ENCODE measurements around the gene ADGRG2. TPM values are rescaled to one million over a fixed set of nuclear protein-coding genes. Genes with fewer than 3 reads are reported as not detected.

ADGRG2 gene
- total and polyA plus RNA-seq, 12 donors: 0.24 to 1.7 (median 0.46) TPM

DNA sequence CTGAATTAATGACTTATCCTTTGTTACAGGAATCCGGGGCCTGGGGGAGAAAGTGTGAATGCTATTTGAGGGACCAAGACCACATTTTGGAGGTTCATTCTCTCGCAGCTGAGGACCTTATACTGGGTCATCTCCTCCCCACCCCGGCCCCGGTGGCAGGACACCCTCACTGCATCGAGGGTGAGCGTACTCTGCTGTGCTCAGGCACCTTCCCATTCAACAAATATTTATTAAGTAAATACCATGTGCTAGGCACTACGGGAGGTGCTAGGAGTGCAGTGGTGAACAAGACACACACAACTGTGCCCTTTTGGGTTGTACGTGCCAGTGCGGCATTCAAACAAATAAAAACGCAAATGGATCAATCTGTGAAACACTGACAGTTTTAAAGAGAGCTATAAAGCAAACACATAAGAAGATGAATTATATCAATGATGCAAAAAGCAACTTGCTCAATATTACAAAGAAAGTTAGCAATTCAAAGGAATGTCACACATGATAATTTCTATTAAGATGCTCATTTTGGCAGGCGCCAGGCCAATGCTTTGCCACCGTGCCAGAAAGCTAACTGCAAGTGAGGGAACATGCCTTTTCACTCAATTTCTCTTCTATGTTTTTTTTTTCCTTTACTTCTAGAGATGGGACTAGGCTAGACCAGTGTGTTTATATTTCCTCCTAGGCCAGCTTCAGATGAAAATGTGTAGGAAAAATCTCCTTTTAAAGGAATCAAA is 24.6 kb downstream of the ADGRG2 start:
- Histone ChIP-seq H3K27ac (no peak overlapping the region), H3K9me3 (replicated peaks in 1 of 3) (no peaks in the 10 kb centered on the region), H3K4me3 (no peak overlapping the region), H3K27me3 (no peaks in the 10 kb centered on the region), H3K36me3 (replicated peaks in 1 of 2) (no peaks in the 10 kb centered on the region), H3K4me1 (replicated peaks in 1 of 2) (no peaks in the 10 kb centered on the region)
- TF ChIP-seq POLR2A (IDR thresholded peaks at IDR 0.05): no peak
- TF ChIP-seq, protein P1, sequence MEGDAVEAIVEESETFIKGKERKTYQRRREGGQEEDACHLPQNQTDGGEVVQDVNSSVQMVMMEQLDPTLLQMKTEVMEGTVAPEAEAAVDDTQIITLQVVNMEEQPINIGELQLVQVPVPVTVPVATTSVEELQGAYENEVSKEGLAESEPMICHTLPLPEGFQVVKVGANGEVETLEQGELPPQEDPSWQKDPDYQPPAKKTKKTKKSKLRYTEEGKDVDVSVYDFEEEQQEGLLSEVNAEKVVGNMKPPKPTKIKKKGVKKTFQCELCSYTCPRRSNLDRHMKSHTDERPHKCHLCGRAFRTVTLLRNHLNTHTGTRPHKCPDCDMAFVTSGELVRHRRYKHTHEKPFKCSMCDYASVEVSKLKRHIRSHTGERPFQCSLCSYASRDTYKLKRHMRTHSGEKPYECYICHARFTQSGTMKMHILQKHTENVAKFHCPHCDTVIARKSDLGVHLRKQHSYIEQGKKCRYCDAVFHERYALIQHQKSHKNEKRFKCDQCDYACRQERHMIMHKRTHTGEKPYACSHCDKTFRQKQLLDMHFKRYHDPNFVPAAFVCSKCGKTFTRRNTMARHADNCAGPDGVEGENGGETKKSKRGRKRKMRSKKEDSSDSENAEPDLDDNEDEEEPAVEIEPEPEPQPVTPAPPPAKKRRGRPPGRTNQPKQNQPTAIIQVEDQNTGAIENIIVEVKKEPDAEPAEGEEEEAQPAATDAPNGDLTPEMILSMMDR (IDR thresholded peaks at IDR 0.05): no peak
- DNase-seq: no peak
- WGBS, 4 donors: 79 to 86% (median 80%) methylated on average over 6 to 12 of the region's 12 CpGs
- intact Hi-C loops (cut with DNase I): no loop called here

- intact Hi-C loops (cut with DNase I): no loop called here
- H3K27ac ChIP-seq: no peak overlapping the region
- DNase-seq: no peak
- H3K36me3 ChIP-seq (replicated peaks in 1 of 2): no peaks in the 10 kb centered on the region
- no peak for TF ChIP-seq POLR2A (IDR thresholded peaks at IDR 0.05)
- TF ChIP-seq, protein P1 (IDR thresholded peaks at IDR 0.05): no peak
- WGBS, 4 donors: 70 to 93% (median 91%) methylated on average over 2 of the region's 2 CpGs
- H3K27me3 ChIP-seq: no peaks in the 10 kb centered on the region
- H3K4me1 ChIP-seq (replicated peaks in 1 of 2): no peaks in the 10 kb centered on the region
- H3K4me3 ChIP-seq: no peak overlapping the region
- H3K9me3 ChIP-seq (replicated peaks in 1 of 3): no peaks in the 10 kb centered on the region
These were observed 25.7 kb downstream of the ADGRG2 start for GRCh38 chrX:19096586-19096985.

- no peak overlapping the region for H3K27ac ChIP-seq
- TF ChIP-seq POLR2A (IDR thresholded peaks at IDR 0.05): no peak
- TF ChIP-seq, protein P1 (IDR thresholded peaks at IDR 0.05): no peak
- DNase-seq: no peak
- intact Hi-C loops (cut with DNase I): no loop called here
- H3K9me3 ChIP-seq (replicated peaks in 1 of 3): peaks cover 0 to 2% (median 0%) of the 10 kb centered on the region in 3 donors
- no peaks in the 10 kb centered on the region for H3K36me3 ChIP-seq (replicated peaks in 1 of 2)
- WGBS, 4 donors: 68 to 81% (median 73%) methylated on average over 12 of the region's 12 CpGs
- H3K27me3 ChIP-seq: no peaks in the 10 kb centered on the region
- H3K4me1 ChIP-seq (replicated peaks in 1 of 2): no peaks in the 10 kb centered on the region
- no peak overlapping the region for H3K4me3 ChIP-seq
These were observed 27.6 kb downstream of the ADGRG2 start for GRCh38 chrX:19094654-19095053.

- Histone ChIP-seq H3K9me3 (replicated peaks in 1 of 3) (peaks cover 0 to 6% (median 0%) of the 10 kb centered on the region in 3 donors), H3K36me3 (replicated peaks in 1 of 2) (no peaks in the 10 kb centered on the region), H3K27ac (no peak overlapping the region), H3K4me1 (replicated peaks in 1 of 2) (no peaks in the 10 kb centered on the region), H3K4me3 (no peak overlapping the region), H3K27me3 (no peaks in the 10 kb centered on the region)
- intact Hi-C loops (cut with DNase I): no loop called here
- WGBS, 4 donors: 82 to 89% (median 84%) methylated on average over 6 of the region's 6 CpGs
- TF ChIP-seq POLR2A (IDR thresholded peaks at IDR 0.05): no peak
- TF ChIP-seq, protein P1 (IDR thresholded peaks at IDR 0.05): no peak
- DNase-seq: no peak
These were observed 30.7 kb downstream of the ADGRG2 start for GRCh38 chrX:19091596-19091995.

All from adrenal gland (tissue), 12 donors.